NT2/D1 (cell line): Measurements from ENCODE around the gene RAB17.

Experiments used
- SUZ12 ChIP-seq: IDR thresholded peaks from 2 replicates; pipeline ENCODE4 v1.6.1; 2011; ENCODE audit not compliant: insufficient read length, insufficient read depth; ENCODE audit errors: extremely low read depth
- YY1 ChIP-seq: IDR thresholded peaks from 2 replicates; pipeline ENCODE4 v1.6.1; 2011; ENCODE audit not compliant: insufficient read length, insufficient read depth
- ZNF274 ChIP-seq: IDR thresholded peaks from 2 replicates; pipeline ENCODE4 v1.6.1; 2011; ENCODE audit warnings: mild to moderate bottlenecking, low read depth, low read length

DNA sequence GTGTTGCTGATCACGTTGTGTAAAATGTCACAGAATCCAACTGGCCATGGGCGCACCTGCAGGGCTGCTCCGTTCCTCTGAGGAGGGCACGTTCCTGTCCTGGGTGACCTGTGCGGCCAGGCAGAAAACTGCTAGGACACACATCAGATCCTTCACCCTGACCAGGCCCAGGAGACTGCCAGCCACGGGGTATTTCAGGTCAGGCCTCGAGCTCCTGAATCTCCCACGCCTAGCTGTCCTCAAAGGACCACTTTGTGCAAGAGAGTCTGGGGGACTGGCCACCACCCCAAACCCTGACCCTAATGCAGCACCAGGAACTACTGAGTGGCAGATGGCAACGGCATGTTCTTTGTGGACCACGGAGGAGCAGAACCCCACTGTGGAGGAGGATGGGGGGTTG, 13.1 kb downstream of the RAB17 start:
- TF ChIP-seq SUZ12, result no peak
- no peak for TF ChIP-seq YY1
- no peak for TF ChIP-seq ZNF274
